Loucy (cell line): ENCODE measurements around the gene FOSB.
"Not testable (repeated sequence)": the region's sequence is repeated elsewhere in the genome, so short reads cannot be mapped to it uniquely, and the experiment has no call there.

Experiments
- H2AFZ ChIP-seq: fragments of 200-600 bp; sonication (generic); 2 replicates; pipeline ENCODE4 v1.6.0; 2016; ENCODE audit warnings: antibody characterized with exemption, mild to moderate bottlenecking, low read length, moderate library complexity
- H3F3A ChIP-seq: fragments of 200-600 bp; 2 replicates; pipeline ENCODE4 v1.6.0; 2016; ENCODE audit warnings: antibody characterized with exemption, low read depth, mild to moderate bottlenecking
- H3K27me3 ChIP-seq: fragments of 200-600 bp; sonication (generic); 2 replicates; pipeline ENCODE4 v1.6.1; 2014; ENCODE audit warnings: low read length, mild to moderate bottlenecking; ENCODE audit not compliant: insufficient read depth, poor library complexity, severe bottlenecking
- H3K36me3 ChIP-seq: fragments of 200-600 bp; sonication (generic); 2 replicates; pipeline ENCODE4 v1.6.1; 2016; ENCODE audit warnings: low read length; ENCODE audit not compliant: insufficient read depth
- H3K4me1 ChIP-seq: fragments of 200-600 bp; sonication (generic); 2 replicates; pipeline ENCODE4 v1.5.1; 2014; ENCODE audit warnings: low read length, mild to moderate bottlenecking; ENCODE audit not compliant: insufficient read depth, poor library complexity, severe bottlenecking
- H3K4me2 ChIP-seq: fragments of 200-600 bp; sonication (generic); 2 replicates; pipeline ENCODE4 v1.6.0; 2014; ENCODE audit warnings: antibody characterized with exemption, low read length, low read depth, mild to moderate bottlenecking; ENCODE audit not compliant: poor library complexity, severe bottlenecking
- H3K4me3 ChIP-seq: fragments of 200-600 bp; sonication (generic); 2 replicates; pipeline ENCODE4 v1.5.1; 2014; ENCODE audit warnings: low read length, mild to moderate bottlenecking, mixed read lengths; ENCODE audit not compliant: poor library complexity, severe bottlenecking
- H3K79me2 ChIP-seq: fragments of 200-600 bp; sonication (generic); 2 replicates; pipeline ENCODE4 v1.6.1; 2014; ENCODE audit warnings: low read length; ENCODE audit not compliant: insufficient read depth
- H3K9ac ChIP-seq: fragments of 200-600 bp; sonication (generic); 2 replicates; pipeline ENCODE4 v1.6.0; 2014; ENCODE audit warnings: mild to moderate bottlenecking, low read depth, low read length, moderate library complexity; ENCODE audit not compliant: poor library complexity, severe bottlenecking
- H3K9me2 ChIP-seq: fragments of 200-600 bp; sonication (generic); replicated peaks from 2 replicates; pipeline ENCODE4 v1.6.1; 2016; ENCODE audit warnings: low read depth, low read length, mixed read lengths
- H3K9me3 ChIP-seq: fragments of 200-600 bp; sonication (generic); 2 replicates; pipeline ENCODE4 v1.6.1; 2014; ENCODE audit warnings: mild to moderate bottlenecking, antibody characterized with exemption, low read length, low read depth; ENCODE audit not compliant: insufficient read depth
- H4K20me1 ChIP-seq: fragments of 200-600 bp; sonication (generic); 2 replicates; pipeline ENCODE4 v1.6.0; 2014; ENCODE audit warnings: antibody characterized with exemption, low read length, mild to moderate bottlenecking; ENCODE audit not compliant: insufficient read depth, poor library complexity, severe bottlenecking
- CTCF ChIP-seq: fragments of 200-600 bp; sonication (generic); conservative IDR thresholded peaks from 2 replicates; pipeline ENCODE4 v1.5.1; 2014; ENCODE audit warnings: mild to moderate bottlenecking, antibody characterized with exemption, low read length
- EZH2phosphoT487 ChIP-seq: fragments of 200-600 bp; IDR thresholded peaks from 2 replicates; pipeline ENCODE4 v1.6.1; 2018; ENCODE audit warnings: antibody characterized with exemption, mild to moderate bottlenecking, moderate library complexity, borderline replicate concordance

Gene FOSB

GRCh38 chr19:45424191-45425058 lies 43.4 kb upstream of the FOSB start:
- peak overlapping the region; percentile 84 for H3K4me2 ChIP-seq
- peak overlapping the region; percentile 76 for H2AFZ ChIP-seq
- no peaks in the 10 kb centered on the region for H3K9me3 ChIP-seq
- no peaks in the 10 kb centered on the region for H3K9me2 ChIP-seq
- TF ChIP-seq CTCF (no peak), EZH2phosphoT487 (no peak)
- H3K4me1 ChIP-seq: peaks cover 25% of the 10 kb centered on the region
- H3K4me3 ChIP-seq: peak overlapping the region; percentile 80
- no peaks in the 10 kb centered on the region for H3K27me3 ChIP-seq
- peaks cover 16% of the 10 kb centered on the region for H3K79me2 ChIP-seq
- no peaks in the 10 kb centered on the region for H3K36me3 ChIP-seq
- H3F3A ChIP-seq: 0 out of 2 replicates have a peak, but pooled peaks cover 3% of the 10 kb centered on the region
- H4K20me1 ChIP-seq: peaks cover 5% of the 10 kb centered on the region
- H3K9ac ChIP-seq: peak overlapping the region; percentile 79

- no peak for TF ChIP-seq EZH2phosphoT487
- peak; percentile 54 for TF ChIP-seq CTCF
- H3K9me2 ChIP-seq: no peaks in the 10 kb centered on the region
- no peaks in the 10 kb centered on the region for H3K79me2 ChIP-seq
- 0 out of 2 replicates have a peak, but pooled peaks cover 3% of the 10 kb centered on the region for H3F3A ChIP-seq
- H3K27me3 ChIP-seq: no peaks in the 10 kb centered on the region
- peak overlapping the region; percentile 71 for H3K4me2 ChIP-seq
- peaks cover 14% of the 10 kb centered on the region for H3K4me1 ChIP-seq
- H3K4me3 ChIP-seq: peak overlapping the region; percentile 68
- peak overlapping the region; percentile 40 for H3K9ac ChIP-seq
- H4K20me1 ChIP-seq: no peaks in the 10 kb centered on the region
- H2AFZ ChIP-seq: peak overlapping the region; percentile 79
- no peaks in the 10 kb centered on the region for H3K9me3 ChIP-seq
- no peaks in the 10 kb centered on the region for H3K36me3 ChIP-seq
These were observed 39.2 kb upstream of the FOSB start for GRCh38 chr19:45428384-45429231.

- not testable (repeated sequence) for H3K9ac ChIP-seq, H3K4me1 ChIP-seq, H3K9me3 ChIP-seq, H3K4me2 ChIP-seq, H4K20me1 ChIP-seq, H2AFZ ChIP-seq, H3F3A ChIP-seq, H3K9me2 ChIP-seq, H3K4me3 ChIP-seq, H3K27me3 ChIP-seq, H3K79me2 ChIP-seq, H3K36me3 ChIP-seq
These were observed 37.9 kb upstream of the FOSB start for GRCh38 chr19:45429896-45430295.

- not testable (repeated sequence) for H4K20me1 ChIP-seq, H3K36me3 ChIP-seq, H3K79me2 ChIP-seq, H3K27me3 ChIP-seq, H3K9me3 ChIP-seq, H3K9me2 ChIP-seq, H2AFZ ChIP-seq, H3F3A ChIP-seq, H3K4me3 ChIP-seq, H3K4me2 ChIP-seq, H3K4me1 ChIP-seq, H3K9ac ChIP-seq
These were observed 36.8 kb upstream of the FOSB start for GRCh38 chr19:45431008-45431407.

- not testable (repeated sequence) for H3K4me1 ChIP-seq, H3F3A ChIP-seq, H3K9ac ChIP-seq, H3K4me2 ChIP-seq, H3K79me2 ChIP-seq, H3K4me3 ChIP-seq, H3K9me3 ChIP-seq, H3K36me3 ChIP-seq, H3K9me2 ChIP-seq, H4K20me1 ChIP-seq, H2AFZ ChIP-seq, H3K27me3 ChIP-seq
These were observed 35.3 kb upstream of the FOSB start for GRCh38 chr19:45432543-45432942.
